Kidney glomerular epithelial cell (primary cell): ENCODE results near the gene SPCS1.
"Not testable (repeated sequence)": the region's sequence is repeated elsewhere in the genome, so short reads cannot be mapped to it uniquely, and the experiment has no call there.

Experiments used
- DNase-seq: peaks from one replicate; lab custom pipeline; 2025; lab: John Stamatoyannopoulos, UW

SPCS1 gene

DNA sequence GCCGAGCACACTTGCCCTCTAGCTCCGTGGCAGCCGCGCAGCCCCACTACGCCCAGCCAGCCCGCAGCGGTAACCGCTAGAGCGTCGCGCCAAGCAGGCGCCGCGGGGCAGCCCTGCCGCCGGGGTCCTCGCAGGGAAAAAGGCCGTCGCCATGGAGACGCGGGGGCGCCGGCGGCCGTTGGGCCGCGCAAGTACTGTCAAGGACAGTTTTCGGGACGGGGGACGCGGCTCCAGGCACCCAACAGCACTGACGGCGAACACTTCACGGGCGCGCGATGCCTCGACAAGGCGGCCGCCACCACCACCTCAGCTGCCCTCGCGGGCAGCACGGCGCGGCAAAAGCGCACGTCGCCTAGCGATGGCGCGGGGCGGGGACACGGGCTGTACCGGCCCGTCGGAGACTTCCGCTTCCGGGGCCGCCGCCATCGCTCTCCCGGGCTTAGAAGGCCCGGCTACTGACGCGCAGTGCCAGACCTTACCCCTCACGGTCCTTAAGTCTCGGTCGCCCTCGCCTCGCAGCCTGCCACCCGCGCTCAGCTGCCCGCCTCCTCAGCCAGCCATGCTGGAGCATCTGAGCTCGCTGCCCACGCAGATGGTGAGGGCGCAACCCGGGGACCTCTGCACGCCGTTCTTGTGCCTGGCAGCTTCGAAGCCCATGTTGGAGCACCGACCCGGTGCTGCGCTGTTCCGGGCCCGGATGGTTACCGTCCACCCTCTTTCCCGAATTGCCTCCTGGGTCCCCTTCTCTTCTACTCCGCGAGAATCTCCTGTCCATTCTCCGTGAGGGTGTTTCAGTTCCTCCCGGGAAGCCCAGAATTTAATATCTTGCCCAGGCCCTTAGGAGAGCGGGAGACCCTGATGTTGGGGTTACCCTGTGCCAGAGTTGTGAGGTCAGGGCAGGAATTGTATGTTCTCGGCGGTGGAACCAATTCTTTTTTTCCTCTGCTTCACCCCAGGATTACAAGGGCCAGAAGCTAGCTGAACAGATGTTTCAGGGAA, at the start of gene SPCS1, which contains the start of gene GLT8D1:
TSS of gene SPCS1 (plus strand) at position 419 of the 999 bp plus-strand sequence. CDS start at position 560, 141 bp downstream.
TSS of gene GLT8D1 (minus strand) at position 104 of the 999 bp plus-strand sequence. CDS start 5,331 bp downstream, outside the sequence.
- DNase-seq: peak; percentile 71

DNA sequence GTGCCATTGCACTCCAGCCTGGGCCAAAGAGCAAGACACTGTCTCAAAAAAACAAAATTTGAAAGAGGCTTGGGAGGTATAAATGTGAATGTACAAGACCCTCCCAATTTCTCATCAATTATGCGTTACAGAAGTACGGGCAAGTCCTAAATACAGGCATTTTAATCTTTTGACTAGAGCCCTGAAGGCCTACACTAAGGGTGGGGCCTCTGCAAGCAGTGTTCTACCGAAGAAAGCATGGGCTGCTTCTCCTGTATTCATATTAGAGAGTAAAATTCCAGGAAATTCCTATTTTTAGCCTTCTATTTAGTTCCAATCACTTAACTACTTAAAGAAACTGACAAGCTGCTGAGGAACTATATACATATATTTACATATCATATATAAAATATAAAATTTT, 45.9 kb upstream of the SPCS1 start:
- DNase-seq: no peak

DNA sequence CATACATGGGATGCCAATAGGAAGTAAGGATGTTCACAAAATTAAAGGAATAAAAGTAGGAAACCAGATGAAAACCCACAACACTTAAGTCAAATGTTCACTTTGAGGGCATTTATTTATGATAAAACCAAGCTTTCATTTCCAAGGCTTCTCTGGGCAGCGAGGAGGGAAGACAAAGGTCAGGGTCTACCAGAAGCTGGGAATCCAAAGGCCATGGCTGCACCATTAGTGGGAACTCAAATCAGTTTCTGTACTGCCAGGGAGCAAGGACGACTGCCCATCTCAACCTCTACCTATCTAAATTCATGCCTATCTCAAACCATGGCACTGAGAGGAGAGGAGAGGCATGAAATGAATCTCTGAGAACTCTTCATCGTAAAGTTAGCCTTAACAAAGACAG, 42.8 kb upstream of the SPCS1 start:
- no peak for DNase-seq

DNA sequence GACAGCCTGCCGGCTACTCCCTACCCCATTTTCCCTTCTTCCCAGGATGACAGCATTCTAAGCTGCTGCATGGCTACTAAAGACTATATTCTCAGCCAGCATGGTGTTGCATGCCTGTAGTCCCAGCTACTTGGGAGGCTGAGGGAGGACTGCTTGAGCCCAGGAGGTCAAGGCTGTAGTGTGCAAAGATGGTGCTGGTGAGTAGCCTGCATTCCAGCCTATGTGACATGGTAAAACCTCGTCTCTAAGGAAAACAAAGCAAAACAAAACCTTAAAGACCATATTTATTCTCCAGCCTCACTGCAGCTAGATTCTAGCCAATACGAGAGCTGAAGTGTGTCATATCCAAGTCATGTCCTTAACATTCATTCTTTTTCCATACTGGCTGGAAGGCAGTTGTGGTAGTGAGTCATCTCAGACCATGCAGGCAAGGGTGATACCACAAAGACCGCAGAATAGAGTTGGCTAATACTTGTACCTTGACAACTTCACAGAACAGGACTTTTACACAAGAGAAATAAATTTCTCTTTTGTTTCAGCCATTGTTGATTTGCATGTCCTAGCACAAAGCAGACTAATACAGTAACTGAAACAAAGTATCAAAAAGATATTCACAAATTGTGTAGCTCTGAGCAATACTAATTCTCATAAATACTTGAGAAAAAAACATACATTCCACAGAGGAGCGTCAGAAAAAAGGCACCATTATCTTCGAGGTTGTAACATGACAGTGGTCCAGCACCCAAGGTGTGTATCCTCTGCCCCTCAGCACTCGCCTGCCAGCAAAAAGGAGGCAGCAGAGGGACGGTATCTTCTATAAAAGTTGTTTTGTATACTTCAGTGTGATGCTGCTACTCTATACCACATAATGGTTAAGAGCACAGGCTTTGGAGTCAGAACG, 35.0 kb upstream of the SPCS1 start:
- peak; percentile 100 for DNase-seq

DNA sequence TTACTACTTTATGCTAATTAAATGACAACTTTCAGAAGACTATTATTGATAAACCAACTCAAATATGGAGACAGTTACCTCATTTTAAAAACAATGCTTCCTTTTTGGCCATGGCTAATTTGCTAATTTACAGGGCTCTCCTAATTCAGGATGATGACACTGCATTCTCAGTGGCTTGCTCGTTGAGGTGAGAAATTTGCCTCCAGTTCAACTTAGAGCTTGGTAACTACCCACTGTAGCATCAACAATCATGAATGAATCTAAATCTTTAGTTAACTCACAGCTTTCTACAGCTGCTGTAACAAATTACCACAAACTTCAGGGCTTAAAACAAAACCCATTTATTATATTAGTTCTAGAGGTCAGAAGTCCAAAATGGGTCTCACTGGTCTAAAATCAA, 34.2 kb upstream of the SPCS1 start:
- peak; percentile 55 for DNase-seq

DNA sequence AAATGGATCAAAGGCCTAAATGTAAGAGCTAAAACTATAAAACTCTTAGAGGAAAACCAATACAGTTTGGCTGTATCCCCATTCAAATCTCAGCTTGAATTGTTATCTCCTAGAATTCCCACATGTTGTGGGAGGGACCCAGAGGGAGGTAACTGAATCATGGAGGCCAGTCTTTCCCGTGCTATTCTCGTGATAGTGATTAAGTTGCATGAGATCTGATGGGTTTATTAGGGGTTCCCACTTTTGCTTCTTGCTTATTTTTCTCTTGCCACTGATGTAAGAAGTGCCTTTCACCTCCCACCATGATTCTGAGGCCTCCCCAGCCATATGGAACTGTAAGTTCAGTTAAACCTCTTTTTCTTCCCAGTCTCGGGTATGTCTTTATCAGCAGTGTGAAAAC, 29.7 kb upstream of the SPCS1 start:
- not testable (repeated sequence) for DNase-seq

DNA sequence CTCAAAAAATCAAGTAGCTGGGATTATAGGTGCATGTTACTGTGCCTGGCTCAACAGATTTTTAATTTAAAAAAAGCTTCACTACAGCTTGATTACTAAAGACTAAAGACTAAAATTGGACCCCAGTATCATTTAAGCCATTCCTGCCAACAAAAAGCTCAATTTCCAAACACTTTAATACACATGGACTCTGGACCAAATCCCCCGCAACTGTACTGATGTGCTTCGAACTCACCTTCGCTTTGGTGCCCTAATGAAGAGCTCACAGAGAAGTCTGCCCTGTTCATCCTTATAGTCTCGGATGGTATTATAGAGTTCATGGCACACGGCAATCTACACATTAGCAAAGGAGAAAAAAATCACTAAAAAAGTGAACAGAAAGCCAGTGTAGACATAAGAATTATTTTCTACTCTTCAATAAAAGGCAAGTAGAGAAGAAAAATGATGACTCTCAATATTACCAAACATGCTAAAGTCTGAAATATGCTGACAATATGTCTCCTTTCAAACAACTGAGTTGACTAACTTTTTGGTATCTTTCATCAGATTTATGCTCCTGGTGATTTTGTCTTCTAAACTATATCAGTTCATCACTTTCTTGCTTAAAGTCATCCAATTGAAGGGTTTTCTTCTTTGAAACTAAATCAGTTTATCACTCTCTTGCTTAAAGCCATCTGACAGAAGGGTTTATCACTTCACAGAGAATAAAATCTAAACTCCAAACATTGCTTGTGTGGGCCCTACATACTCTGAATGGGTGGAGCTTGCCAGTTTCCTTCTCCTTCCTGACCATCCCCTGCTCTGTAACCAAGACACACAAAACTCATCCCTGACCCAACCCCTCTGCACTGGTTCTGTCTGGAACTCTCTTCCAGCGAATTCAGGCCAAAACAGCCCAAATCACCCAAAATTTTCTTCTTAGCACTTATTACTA, 27.4 kb upstream of the SPCS1 start:
- DNase-seq: no peak

DNA sequence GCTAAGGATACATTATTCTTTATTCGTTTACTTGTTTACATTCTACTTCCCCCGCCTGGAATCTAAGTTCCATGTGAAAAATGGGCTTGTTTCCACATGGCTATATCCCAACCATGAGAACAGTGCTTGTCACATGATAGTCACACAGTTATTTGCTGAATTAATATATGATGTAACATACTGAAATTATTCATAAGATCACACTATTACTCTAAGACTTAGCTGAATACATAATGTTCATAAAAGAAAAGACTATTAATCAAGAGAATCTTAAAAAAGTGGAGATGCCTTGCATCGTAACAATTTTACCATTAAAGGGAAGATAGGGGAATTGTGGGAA, 26.7 kb upstream of the SPCS1 start:
- no peak for DNase-seq

DNA sequence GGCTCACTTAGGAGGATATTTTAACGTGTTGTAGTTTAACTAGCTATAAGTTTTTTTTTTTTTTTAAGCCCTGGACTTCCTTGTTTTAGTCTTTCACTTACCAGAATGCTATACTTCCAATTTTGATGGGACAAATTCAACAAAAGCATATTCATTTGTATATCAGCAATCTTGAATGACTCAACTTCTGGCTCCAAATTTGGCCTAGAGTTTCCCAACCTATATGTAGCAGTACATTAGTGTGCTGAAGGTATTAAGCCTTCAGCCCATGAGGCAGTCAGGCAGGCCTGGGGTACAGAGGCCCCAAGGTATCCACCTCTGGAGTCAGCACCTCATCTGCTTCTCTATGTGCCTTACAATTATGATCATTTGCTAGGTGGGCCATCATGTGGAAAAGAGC, 26.1 kb upstream of the SPCS1 start:
- no peak for DNase-seq

DNA sequence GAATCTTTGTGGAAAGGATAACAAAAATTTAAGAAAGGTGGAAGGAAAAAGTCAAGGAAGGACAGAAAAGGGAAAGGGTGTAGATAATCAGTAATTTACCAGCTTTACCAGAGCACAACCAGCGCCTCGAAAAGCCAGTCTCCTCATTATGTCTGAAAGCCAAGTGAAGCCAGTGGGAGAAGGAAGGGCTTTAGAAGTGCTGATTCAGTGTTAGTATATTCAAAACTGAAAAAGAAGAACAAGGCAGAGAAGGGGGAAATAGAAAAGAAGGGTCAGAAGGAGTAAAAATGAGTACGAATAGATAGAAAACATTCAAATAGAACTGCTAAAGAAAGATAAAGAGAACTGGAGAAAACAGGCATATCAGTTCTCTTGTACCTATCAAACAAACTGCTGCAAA, 24.3 kb upstream of the SPCS1 start:
- DNase-seq: no peak

DNA sequence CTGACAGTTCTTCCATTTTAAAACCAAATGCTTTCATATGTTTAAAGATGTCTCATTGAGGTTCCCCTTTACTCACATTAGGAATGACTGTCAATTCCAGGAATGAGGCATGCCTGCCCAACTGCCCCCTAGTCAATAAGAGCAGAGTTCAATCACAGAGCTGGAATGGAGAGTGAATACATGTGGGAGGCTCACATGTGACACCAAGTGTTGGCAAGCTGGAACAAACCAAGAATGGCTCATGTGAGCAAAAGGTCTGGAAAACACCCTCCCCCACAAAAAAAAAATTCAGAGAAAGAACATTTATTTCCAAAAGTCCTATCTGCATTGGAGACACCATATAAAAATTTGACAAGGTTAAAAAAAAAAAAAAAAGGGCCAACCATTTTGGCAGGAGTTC, 23.9 kb upstream of the SPCS1 start:
- peak; percentile 39 for DNase-seq

DNA sequence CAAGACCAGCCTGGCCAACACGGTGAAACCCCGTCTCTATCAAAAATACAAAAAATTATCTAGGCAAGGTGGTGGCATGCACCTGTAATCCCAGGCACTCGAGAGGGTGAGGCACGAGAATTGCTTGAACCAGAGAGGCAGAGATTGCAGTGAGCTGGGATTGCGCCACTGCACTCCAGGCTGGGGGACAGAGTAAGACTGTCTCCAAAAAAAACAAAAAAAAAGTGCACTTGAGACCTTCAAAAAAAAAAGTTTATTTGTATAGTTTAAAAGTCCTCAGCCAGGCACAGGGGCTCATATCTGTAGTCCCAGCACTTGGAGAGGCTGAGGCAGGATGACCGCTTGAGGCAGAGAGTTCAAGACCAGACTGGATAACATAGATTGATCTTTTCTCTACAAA, 22.3 kb upstream of the SPCS1 start:
- no peak for DNase-seq

DNA sequence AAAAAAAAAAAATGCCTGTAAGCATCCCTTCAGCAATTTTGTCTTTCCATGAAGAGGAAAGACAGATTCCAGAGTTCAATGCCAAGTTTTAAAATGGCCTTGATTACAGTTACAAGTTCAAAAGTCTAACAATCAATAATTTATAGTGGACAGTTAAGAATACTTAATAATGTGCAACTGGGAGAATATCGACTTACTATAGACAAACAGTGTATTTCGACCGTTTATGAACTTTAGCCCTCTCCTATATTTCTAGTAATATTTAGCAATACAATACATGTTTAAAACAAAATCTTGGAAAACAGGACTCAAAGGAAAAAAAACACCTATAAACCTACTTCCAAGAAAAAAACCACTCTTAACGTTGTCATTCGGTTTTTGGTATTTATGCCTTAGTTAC, 21.7 kb upstream of the SPCS1 start:
- no peak for DNase-seq

DNA sequence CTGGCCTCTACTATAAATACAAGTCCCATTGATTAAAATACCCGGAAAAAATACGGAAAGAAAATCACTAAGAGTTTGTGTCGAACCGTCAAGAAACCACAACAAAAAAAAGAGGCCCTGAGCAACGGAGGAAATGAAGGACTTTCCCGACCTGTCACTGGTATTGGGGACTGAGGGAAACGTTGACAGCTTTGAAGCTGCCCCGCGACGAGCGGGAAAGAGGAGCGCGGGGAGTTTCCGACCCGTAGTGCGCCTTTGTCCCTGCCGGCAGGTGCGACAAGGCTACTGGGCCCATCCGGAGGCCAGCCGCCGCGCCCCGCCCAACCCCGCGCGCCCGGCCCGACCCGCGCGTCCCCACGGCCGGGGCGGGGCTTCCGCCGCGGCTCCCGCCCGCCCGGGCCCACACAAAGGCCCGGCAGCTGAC, 20.6 kb upstream of the SPCS1 start:
- DNase-seq: peak; percentile 59

DNA sequence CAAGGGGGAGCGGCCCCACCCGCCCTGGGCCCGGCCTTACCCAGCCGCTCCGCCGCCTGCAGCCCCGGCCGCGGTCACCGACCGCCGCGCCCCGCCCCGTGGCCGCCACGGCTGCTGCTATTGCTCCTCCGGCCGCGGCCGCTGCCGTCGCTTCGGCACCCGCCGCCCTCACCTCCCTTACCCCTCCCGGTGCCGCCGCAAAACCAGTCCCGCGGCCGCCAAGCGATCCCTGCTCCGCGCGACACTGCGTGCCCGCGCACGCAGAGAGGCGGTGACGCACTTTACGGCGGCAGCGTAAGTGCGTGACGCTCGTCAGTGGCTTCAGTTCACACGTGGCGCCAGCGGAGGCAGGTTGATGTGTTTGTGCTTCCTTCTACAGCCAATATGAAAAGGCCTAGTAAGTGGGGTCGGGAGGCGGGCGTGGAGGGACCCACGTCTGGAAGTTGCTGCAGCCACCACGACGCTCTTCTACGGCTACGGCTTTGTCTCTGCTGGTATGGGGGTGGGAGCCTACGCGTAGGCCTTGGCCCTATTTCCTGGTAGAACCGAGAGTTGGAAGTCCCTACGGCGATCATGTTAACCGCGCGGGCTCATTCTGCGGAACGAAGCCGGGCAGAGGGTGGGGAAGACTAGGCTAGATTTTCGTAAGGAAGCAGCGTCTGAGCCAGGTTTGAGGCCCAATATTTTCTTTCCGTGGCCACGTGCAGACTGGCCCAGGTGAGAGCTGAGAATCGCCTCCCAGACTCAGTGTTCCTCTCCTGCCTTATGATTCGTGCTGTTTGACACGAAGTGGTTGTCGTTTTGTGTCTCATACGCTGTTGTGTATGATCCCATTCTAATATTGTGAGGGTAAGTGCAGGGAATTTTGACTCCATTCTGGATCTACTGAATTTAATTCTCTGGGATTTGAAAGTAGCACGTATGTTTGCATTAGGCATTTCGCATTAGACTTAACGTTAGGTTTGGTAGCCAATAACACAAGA, 19.9 kb upstream of the SPCS1 start, which contains the start of the genes GNL3 and PBRM1:
TSS of gene GNL3 (plus strand) at position 324 of the 983 bp plus-strand sequence. CDS start at position 385, 61 bp downstream.
TSS of gene PBRM1 (minus strand) at position 205 of the 983 bp plus-strand sequence.
- peak; percentile 90 for DNase-seq

DNA sequence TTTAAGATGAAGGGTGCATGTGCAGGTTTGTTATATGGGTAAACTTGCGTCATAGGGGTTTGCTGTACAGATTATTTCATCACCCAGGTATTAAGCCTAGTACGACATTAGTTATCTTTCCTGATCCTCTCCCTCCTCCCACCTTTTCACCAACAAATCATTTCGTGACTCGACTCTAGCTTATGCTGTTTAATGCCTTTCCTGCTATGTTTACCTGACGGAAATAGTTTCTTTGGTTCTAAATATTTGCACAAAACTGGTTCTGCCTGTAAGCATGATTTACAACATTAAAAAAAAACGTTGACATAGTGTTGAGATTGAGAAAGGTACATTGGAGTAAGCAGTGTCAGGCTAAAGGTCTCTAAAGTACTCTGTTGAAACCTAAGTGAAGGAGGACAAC, 17.6 kb upstream of the SPCS1 start:
- no peak for DNase-seq

DNA sequence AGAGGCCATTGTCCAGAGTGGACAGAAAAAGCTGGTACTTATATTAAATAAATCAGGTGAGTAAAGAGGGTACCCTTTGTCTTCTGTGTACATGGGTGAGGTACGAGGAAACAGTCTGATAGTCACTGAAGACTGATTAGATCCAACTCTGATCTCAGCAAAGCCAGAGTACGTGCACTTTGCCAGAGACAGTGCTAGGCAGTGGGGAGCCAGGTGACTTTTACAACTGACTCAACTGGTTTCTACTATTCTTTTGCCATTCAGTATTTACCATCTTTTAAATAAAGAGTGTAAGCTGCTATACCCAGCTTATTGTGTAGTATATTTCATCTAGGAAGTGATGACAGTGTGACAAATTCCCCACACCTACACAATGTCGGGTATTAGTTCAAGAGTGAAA, 16.8 kb upstream of the SPCS1 start:
- no peak for DNase-seq

DNA sequence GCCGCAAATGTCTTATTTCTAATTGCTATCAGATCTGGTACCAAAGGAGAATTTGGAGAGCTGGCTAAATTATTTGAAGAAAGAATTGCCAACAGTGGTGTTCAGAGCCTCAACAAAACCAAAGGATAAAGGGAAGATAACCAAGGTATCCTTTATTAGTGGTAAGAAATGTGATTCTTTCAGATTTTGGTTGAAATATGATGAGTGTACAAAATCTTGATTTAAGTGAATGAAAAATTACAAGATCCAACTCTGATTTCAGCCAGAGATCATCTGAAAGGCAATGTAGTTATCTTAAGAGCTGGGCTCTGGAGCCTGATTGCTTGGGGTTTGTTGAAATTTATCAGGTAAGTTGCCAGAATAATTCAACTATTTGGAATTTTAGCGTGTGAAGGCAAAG, 15.3 kb upstream of the SPCS1 start:
- no peak for DNase-seq

DNA sequence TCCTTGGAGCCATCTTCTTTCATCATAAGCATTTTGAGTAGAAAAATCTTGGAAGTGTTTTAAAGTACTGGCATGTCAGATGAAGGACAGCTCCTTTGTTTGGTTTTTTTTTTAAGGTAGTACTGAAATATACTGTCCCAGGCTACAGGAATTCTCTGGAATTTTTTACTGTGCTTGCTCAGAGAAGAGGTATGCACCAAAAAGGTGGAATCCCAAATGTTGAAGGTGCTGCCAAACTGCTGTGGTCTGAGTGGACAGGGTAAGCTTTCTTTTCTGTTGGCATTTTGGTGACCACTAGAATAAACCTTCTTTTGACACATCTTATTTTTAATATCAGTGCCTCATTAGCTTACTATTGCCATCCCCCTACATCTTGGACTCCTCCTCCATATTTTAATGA, 12.8 kb upstream of the SPCS1 start:
- no peak for DNase-seq
